ENCODE data around the gene LRIT1.

The LRIT1 gene

DNA sequence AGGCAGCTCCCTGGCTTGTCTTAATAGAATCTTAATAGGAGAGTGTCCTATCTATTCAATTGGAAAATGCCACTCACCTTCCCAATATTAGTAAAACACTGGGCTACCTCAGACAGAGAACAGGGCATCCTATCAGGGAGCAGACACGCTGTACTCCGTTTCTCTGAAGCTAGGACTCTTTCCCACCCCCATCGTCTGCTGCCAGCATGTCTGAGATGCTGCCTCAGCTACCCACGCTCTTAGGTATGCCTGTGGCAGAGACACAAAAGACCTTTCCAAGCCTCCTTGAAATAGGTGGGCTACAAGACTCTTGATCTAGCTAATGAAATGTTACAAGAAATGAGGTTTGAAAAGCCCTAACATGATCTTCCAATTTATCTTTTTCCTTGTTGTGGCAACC, 13.5 kb downstream of the LRIT1 start:
- Histone ChIP-seq H3K9me3 (ENCODE audit: control insufficient read depth, insufficient read depth, low read length) (no peaks in the 10 kb centered on the region), H3K27me3 (ENCODE audit: control insufficient read depth, insufficient read depth, low read length) (no peaks in the 10 kb centered on the region), H3K4me3 (ENCODE audit: low read depth, low read length) (no peak overlapping the region), H3K27ac (ENCODE audit: low read depth, low read length) (no peak overlapping the region), H3K9ac (ENCODE audit: low read depth, low read length) (no peak overlapping the region), H3K4me1 (ENCODE audit: control insufficient read depth, insufficient read depth, low read length) (no peaks in the 10 kb centered on the region), H3K36me3 (ENCODE audit: control insufficient read depth, insufficient read depth, low read length) (no peaks in the 10 kb centered on the region)

DNA sequence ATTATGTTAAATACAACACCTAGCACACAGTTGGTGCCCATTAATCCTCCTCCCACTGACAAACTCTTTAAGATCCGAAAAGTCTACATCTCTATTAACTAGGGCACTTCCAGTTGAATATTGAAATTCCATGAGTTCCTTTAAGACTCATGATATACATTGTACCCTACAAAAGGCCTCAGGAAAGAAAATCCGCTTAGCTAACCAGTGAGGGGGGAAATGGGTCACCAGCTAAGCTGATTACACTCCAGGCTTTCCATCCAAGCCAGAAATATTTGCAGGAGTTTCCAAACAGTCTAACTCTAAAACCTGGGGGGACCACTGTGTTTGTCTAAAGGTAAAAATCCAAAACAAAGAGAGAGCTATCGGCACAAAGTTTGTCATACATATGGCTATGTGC, 14.7 kb downstream of the LRIT1 start:
- Histone ChIP-seq H3K9ac (ENCODE audit: low read depth, low read length) (no peak overlapping the region), H3K27ac (ENCODE audit: low read depth, low read length) (no peak overlapping the region), H3K4me3 (ENCODE audit: low read depth, low read length) (no peak overlapping the region), H3K9me3 (ENCODE audit: control insufficient read depth, insufficient read depth, low read length) (no peaks in the 10 kb centered on the region), H3K27me3 (ENCODE audit: control insufficient read depth, insufficient read depth, low read length) (no peaks in the 10 kb centered on the region), H3K36me3 (ENCODE audit: control insufficient read depth, insufficient read depth, low read length) (no peaks in the 10 kb centered on the region), H3K4me1 (ENCODE audit: control insufficient read depth, insufficient read depth, low read length) (no peaks in the 10 kb centered on the region)

DNA sequence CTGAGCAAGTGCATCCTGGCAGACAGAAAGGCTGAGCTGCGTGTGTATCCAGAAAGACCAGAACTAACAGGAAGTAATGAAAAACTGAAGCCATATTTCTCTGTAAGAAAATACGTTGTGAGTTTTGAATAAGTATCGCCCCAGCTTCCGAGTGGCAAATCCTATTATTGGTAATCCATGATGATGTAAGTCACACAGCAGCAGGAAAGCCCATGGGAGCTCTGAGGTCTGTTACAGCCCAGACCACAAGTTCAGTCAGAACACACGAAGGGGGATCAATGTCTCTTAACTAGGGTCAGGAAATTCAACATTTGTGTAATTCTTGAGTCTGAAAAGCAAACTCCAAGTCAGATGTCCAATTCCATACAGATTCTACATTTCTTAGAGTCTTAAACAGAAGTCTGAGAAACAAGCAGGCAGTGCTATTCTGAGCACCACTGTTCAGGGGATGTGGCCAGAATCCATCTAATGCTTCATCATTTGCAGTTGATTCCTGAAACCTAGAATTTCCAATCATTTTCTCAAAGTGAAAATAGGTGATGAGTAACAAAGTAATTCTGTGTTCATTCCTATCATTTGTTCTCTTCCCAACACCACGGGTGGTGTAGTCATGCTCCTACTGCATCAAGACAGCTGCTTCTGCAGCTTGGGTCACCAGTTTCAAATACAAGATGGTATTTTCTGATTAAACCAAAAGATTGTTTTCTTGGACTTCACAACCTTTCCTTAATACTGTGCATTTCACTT, 15.7 kb downstream of the LRIT1 start, which contains the start of gene LRIT2:
Gene LRIT2 (minus strand): TSS at position 118 of the 747 bp plus-strand sequence. CDS start 24 bp downstream, at position 94.
- Histone ChIP-seq H3K9ac (ENCODE audit: low read depth, low read length) (no peak within 1 kb of the TSS), H3K4me3 (ENCODE audit: low read depth, low read length) (no peak within 1 kb of the TSS), H3K36me3 (ENCODE audit: control insufficient read depth, insufficient read depth, low read length) (no peaks in the 10 kb centered on the region), H3K27ac (ENCODE audit: low read depth, low read length) (no peak within 1 kb of the TSS), H3K9me3 (ENCODE audit: control insufficient read depth, insufficient read depth, low read length) (no peaks in the 10 kb centered on the region), H3K4me1 (ENCODE audit: control insufficient read depth, insufficient read depth, low read length) (no peaks in the 10 kb centered on the region), H3K27me3 (ENCODE audit: control insufficient read depth, insufficient read depth, low read length) (no peaks in the 10 kb centered on the region)

DNA sequence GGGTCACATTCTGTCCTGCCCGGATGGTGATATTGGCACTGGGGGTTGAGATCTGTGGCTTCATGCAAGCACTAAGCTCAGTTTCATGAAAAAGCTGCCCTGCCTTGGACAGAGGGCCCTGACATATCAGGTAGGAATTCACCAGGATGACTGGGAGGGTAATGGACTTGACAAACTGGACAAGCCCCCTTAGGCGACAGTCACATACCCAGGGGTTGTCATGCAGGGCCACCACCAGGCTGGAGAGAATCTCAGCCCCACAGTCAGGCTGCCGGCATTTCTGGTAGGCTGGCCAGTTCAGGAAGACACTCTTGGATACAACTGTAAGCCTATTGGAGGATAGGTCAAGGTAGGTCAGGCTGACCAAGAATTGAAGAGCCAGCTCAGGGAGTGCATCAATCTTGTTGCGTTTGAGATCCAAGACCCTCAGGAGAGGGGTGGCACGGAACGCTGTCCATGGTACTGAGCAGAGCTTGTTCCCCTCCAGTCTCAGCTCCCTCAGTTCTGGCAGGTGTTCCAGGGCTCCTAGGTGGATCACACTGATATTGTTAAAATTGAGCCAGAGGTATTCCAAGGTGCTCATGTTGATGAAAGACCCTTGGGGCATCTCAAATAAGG, 16.8 kb downstream of the LRIT1 start:
- Histone ChIP-seq H3K4me1 (ENCODE audit: control insufficient read depth, insufficient read depth, low read length) (no peaks in the 10 kb centered on the region), H3K9ac (ENCODE audit: low read depth, low read length) (no peak overlapping the region), H3K36me3 (ENCODE audit: control insufficient read depth, insufficient read depth, low read length) (no peaks in the 10 kb centered on the region), H3K9me3 (ENCODE audit: control insufficient read depth, insufficient read depth, low read length) (no peaks in the 10 kb centered on the region), H3K27ac (ENCODE audit: low read depth, low read length) (no peak overlapping the region), H3K4me3 (ENCODE audit: low read depth, low read length) (no peak overlapping the region), H3K27me3 (ENCODE audit: control insufficient read depth, insufficient read depth, low read length) (no peaks in the 10 kb centered on the region)

DNA sequence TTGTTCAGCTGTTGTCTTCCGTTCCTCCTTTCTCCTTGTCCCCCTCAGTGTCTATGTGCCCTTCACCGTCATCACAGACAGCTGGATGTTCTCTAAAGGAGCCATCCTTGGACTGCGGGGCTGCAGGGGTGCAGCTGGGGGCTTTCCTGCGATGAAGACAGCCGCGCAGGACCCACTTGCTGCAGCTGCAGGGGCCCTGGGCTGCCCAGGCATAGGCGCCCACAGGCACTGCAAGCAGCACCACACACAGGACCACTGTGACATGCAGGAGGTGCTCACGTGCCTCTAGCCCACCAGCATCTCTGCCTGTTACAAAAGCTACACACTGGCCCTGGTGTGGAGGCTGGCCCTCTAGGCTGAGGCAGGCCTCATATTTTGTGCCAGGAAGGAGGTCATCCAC, 19.4 kb downstream of the LRIT1 start:
- H3K36me3 ChIP-seq (ENCODE audit: control insufficient read depth, insufficient read depth, low read length): no peaks in the 10 kb centered on the region
- no peaks in the 10 kb centered on the region for H3K4me1 ChIP-seq (ENCODE audit: control insufficient read depth, insufficient read depth, low read length)
- H3K9me3 ChIP-seq (ENCODE audit: control insufficient read depth, insufficient read depth, low read length): no peaks in the 10 kb centered on the region
- H3K9ac ChIP-seq (ENCODE audit: low read depth, low read length): no peak overlapping the region
- no peak overlapping the region for H3K4me3 ChIP-seq (ENCODE audit: low read depth, low read length)
- no peak overlapping the region for H3K27ac ChIP-seq (ENCODE audit: low read depth, low read length)
- no peaks in the 10 kb centered on the region for H3K27me3 ChIP-seq (ENCODE audit: control insufficient read depth, insufficient read depth, low read length)

DNA sequence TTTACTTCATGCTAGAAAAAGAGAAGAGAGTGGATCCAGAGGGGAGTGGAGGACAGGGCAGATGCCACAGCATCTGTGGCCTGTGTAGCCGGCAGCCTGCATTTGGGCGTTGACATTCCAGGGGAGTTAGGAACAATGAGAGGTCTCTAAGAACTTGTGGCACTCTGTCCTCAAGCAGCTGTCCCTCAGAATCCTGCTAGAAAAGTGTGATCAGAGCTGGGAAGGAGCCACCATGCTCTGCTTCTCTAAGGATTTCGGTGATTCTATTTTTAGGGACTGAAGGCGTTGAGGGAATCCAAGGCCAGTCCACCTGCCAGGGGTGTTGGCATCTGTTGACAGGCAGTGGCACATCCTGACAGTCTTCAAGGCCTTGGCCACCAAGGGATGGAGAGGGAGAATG, 23.6 kb downstream of the LRIT1 start:
- Histone ChIP-seq H3K36me3 (ENCODE audit: control insufficient read depth, insufficient read depth, low read length) (no peaks in the 10 kb centered on the region), H3K27ac (ENCODE audit: low read depth, low read length) (no peak overlapping the region)

DNA sequence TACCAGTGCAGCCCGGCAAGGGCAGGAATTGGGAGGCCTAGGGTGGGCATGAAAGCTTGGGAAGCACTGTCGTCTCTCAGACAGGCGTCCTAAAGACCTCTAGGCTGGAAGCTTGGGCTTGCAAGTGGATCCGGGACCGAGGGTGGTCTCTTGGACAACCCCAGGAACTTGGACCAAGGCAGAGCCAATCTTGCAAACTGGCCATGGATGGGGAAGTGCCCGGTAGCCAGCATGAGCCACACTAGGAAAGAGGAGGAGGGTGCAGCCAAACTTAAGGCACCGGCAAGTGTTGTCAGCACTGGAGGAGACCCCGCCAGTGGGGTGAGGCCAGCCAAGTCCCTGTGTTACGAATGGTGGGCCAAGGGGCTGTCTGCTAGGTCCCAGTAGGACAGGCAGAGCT, 24.5 kb downstream of the LRIT1 start:
- Histone ChIP-seq H3K27ac (ENCODE audit: low read depth, low read length) (no peak overlapping the region), H3K4me1 (ENCODE audit: control insufficient read depth, insufficient read depth, low read length) (0 out of 2 replicates have a peak, but pooled peaks cover 3% of the 10 kb centered on the region), H3K9ac (ENCODE audit: low read depth, low read length) (no peak overlapping the region), H3K27me3 (ENCODE audit: control insufficient read depth, insufficient read depth, low read length) (no peaks in the 10 kb centered on the region), H3K4me3 (ENCODE audit: low read depth, low read length) (no peak overlapping the region), H3K9me3 (ENCODE audit: control insufficient read depth, insufficient read depth, low read length) (no peaks in the 10 kb centered on the region), H3K36me3 (ENCODE audit: control insufficient read depth, insufficient read depth, low read length) (no peaks in the 10 kb centered on the region)

More for the DNA sequence above, 23.6 kb downstream of the LRIT1 start:
- H3K4me3 ChIP-seq (ENCODE audit: low read depth, low read length): no peak overlapping the region
- 0 out of 2 replicates have a peak, but pooled peaks cover 3% of the 10 kb centered on the region for H3K4me1 ChIP-seq (ENCODE audit: control insufficient read depth, insufficient read depth, low read length)
- no peak overlapping the region for H3K9ac ChIP-seq (ENCODE audit: low read depth, low read length)
- no peaks in the 10 kb centered on the region for H3K27me3 ChIP-seq (ENCODE audit: control insufficient read depth, insufficient read depth, low read length)
- no peaks in the 10 kb centered on the region for H3K9me3 ChIP-seq (ENCODE audit: control insufficient read depth, insufficient read depth, low read length)

DNA sequence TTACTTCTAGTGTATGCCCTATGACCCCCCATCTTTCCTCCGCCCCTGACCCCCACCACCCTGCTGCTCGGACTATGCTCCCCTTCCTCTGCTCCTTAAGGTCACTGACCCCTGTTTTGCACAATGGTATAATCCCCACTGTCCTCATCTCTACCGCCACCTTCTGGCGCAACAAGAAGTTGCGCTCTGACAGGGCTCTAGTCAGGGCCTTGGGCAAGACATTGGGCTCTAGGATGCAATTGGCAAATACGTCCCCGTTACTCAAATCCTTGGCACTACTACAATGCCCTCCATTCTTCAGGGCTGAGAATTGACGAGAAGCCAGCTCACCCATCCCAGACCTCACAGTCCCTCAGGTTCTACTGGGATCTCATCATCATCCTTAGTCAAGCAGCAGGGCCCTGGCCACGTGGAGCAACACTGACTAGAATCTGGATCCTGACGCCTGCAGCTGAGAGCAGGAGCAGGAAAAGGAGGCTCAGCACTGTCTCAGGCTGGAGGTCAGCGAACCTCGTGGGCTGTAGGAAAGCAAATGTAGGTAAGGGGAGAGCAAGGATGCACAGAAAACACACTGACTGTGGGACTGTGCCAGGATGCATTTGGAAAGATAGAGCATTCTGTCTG, 26.6 kb downstream of the LRIT1 start:
- no peaks in the 10 kb centered on the region for H3K9me3 ChIP-seq (ENCODE audit: control insufficient read depth, insufficient read depth, low read length)
- 0 out of 2 replicates have a peak, but pooled peaks cover 3% of the 10 kb centered on the region for H3K4me1 ChIP-seq (ENCODE audit: control insufficient read depth, insufficient read depth, low read length)
- H3K27ac ChIP-seq (ENCODE audit: low read depth, low read length): no peak overlapping the region
- no peak overlapping the region for H3K4me3 ChIP-seq (ENCODE audit: low read depth, low read length)
- H3K36me3 ChIP-seq (ENCODE audit: control insufficient read depth, insufficient read depth, low read length): no peaks in the 10 kb centered on the region
- H3K27me3 ChIP-seq (ENCODE audit: control insufficient read depth, insufficient read depth, low read length): no peaks in the 10 kb centered on the region
- H3K9ac ChIP-seq (ENCODE audit: low read depth, low read length): no peak overlapping the region

DNA sequence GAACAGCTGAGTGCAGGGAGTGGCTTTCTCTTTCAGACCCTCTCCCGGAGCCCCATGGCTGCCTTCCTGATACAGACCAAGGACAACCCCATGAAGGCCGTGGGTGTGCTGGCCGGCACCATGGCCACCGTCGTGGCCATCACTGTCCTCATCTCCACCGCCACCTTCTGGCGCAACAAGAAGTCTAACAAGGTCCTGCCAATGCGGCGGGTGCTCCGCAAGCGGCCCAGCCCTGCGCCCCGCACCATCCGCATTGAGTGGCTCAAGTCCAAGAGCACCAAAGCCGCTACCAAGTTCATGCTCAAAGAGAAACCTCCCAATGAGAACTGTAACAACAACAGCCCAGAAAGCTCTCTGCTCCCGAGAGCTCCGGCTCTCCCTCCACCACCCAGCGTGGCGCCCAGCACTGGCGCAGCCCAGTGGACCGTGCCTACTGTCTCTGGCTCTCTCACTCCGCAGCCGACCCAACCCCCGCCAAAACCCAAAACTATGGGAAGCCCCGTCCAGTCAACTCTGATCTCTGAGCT, 27.2 kb downstream of the LRIT1 start:
- H3K4me1 ChIP-seq (ENCODE audit: control insufficient read depth, insufficient read depth, low read length): 0 out of 2 replicates have a peak, but pooled peaks cover 3% of the 10 kb centered on the region
- no peak overlapping the region for H3K27ac ChIP-seq (ENCODE audit: low read depth, low read length)
- no peak overlapping the region for H3K9ac ChIP-seq (ENCODE audit: low read depth, low read length)
- H3K27me3 ChIP-seq (ENCODE audit: control insufficient read depth, insufficient read depth, low read length): no peaks in the 10 kb centered on the region
- H3K4me3 ChIP-seq (ENCODE audit: low read depth, low read length): no peak overlapping the region
- H3K9me3 ChIP-seq (ENCODE audit: control insufficient read depth, insufficient read depth, low read length): no peaks in the 10 kb centered on the region
- H3K36me3 ChIP-seq (ENCODE audit: control insufficient read depth, insufficient read depth, low read length): no peaks in the 10 kb centered on the region

DNA sequence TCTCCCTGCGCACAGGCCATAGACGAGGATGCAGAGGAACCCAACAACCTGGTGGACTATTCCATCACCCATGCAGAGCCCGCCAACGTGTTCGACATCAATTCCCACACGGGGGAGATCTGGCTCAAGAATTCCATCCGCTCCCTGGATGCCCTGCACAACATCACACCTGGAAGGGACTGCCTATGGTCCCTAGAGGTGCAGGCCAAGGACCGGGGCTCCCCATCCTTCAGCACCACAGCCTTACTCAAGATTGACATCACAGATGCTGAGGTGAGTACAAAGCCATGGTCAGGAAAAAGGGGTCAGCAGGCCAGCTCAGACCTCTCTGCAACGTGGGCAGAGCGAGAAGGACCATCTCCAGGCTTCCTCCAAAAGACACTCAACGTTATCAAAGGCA, 28.3 kb downstream of the LRIT1 start:
- H3K4me3 ChIP-seq (ENCODE audit: low read depth, low read length): no peak overlapping the region
- H3K9ac ChIP-seq (ENCODE audit: low read depth, low read length): no peak overlapping the region
- H3K27me3 ChIP-seq (ENCODE audit: control insufficient read depth, insufficient read depth, low read length): no peaks in the 10 kb centered on the region
- H3K9me3 ChIP-seq (ENCODE audit: control insufficient read depth, insufficient read depth, low read length): no peaks in the 10 kb centered on the region
- H3K36me3 ChIP-seq (ENCODE audit: control insufficient read depth, insufficient read depth, low read length): no peaks in the 10 kb centered on the region
- H3K27ac ChIP-seq (ENCODE audit: low read depth, low read length): no peak overlapping the region
- H3K4me1 ChIP-seq (ENCODE audit: control insufficient read depth, insufficient read depth, low read length): 0 out of 2 replicates have a peak, but pooled peaks cover 3% of the 10 kb centered on the region

DNA sequence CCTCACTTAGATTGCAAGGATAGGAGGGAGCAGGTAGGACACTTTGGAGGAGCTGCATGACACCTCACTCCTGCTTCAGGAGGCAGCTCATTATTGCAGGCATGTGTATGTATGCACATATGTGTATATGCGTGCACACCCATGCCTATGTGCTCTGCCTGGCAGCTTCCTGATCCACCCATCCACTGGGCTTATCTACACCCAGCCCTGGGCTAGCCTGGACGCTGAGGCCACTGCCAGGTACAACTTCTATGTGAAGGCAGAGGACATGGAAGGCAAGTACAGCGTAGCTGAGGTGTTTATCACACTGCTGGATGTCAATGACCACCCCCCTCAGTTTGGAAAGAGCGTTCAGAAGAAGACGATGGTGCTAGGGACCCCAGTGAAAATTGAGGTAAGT, 29.3 kb downstream of the LRIT1 start:
- H3K27me3 ChIP-seq (ENCODE audit: control insufficient read depth, insufficient read depth, low read length): no peaks in the 10 kb centered on the region
- no peak overlapping the region for H3K9ac ChIP-seq (ENCODE audit: low read depth, low read length)
- H3K36me3 ChIP-seq (ENCODE audit: control insufficient read depth, insufficient read depth, low read length): no peaks in the 10 kb centered on the region

More for the DNA sequence above, 29.3 kb downstream of the LRIT1 start:
- 0 out of 2 replicates have a peak, but pooled peaks cover 3% of the 10 kb centered on the region for H3K4me1 ChIP-seq (ENCODE audit: control insufficient read depth, insufficient read depth, low read length)
- H3K9me3 ChIP-seq (ENCODE audit: control insufficient read depth, insufficient read depth, low read length): no peaks in the 10 kb centered on the region
- no peak overlapping the region for H3K27ac ChIP-seq (ENCODE audit: low read depth, low read length)
- H3K4me3 ChIP-seq (ENCODE audit: low read depth, low read length): no peak overlapping the region
